ENCODE data around the gene LSG1.
A peak's percentile ranks its signal among the peaks of the same experiment; 100 is the strongest.

LSG1 gene

GRCh38 chr3:194688200-194688740, 16.3 kb upstream of the LSG1 start:
- peak overlapping the region; percentile 47 for H3K4me2 ChIP-seq (ENCODE audit: low read depth, low read length, poor library complexity, severe bottlenecking)
- TF ChIP-seq EZH2phosphoT487 (IDR thresholded peaks at IDR 0.05; ENCODE audit: borderline replicate concordance) (no peak), CTCF (conservative IDR thresholded peaks at IDR 0.05; ENCODE audit: low read length) (no peak)
- H3K4me1 ChIP-seq (ENCODE audit: insufficient read depth, low read length, poor library complexity, severe bottlenecking) = peaks cover 40% of the 10 kb centered on the region
- H3K9me3 ChIP-seq (ENCODE audit: insufficient read depth, low read depth, low read length) = no peaks in the 10 kb centered on the region
- 0 out of 2 replicates have a peak overlapping the region, but pooled peaks have one; percentile 64 for H2AFZ ChIP-seq (ENCODE audit: low read length)
- no peaks in the 10 kb centered on the region for H3F3A ChIP-seq (ENCODE audit: low read depth)
- H4K20me1 ChIP-seq (ENCODE audit: insufficient read depth, low read length, poor library complexity, severe bottlenecking) = no peaks in the 10 kb centered on the region
- H3K4me3 ChIP-seq (ENCODE audit: low read length, poor library complexity, severe bottlenecking) = peak overlapping the region; percentile 13
- H3K9me2 ChIP-seq (replicated peaks; ENCODE audit: low read depth, low read length) = no peaks in the 10 kb centered on the region
- no peaks in the 10 kb centered on the region for H3K36me3 ChIP-seq (ENCODE audit: insufficient read depth, low read length)
- no peaks in the 10 kb centered on the region for H3K79me2 ChIP-seq (ENCODE audit: insufficient read depth, low read length)
- H3K27me3 ChIP-seq (ENCODE audit: insufficient read depth, low read length, poor library complexity, severe bottlenecking) = no peaks in the 10 kb centered on the region
- H3K9ac ChIP-seq (ENCODE audit: low read depth, low read length, poor library complexity, severe bottlenecking) = peak overlapping the region; percentile 35

- H3K79me2 ChIP-seq (ENCODE audit: insufficient read depth, low read length) = no peaks in the 10 kb centered on the region
- H3K9me3 ChIP-seq (ENCODE audit: insufficient read depth, low read depth, low read length) = no peaks in the 10 kb centered on the region
- TF ChIP-seq EZH2phosphoT487 (IDR thresholded peaks at IDR 0.05; ENCODE audit: borderline replicate concordance) = no peak
- TF ChIP-seq CTCF (conservative IDR thresholded peaks at IDR 0.05; ENCODE audit: low read length) = no peak
- peaks cover 45% of the 10 kb centered on the region for H3K4me1 ChIP-seq (ENCODE audit: insufficient read depth, low read length, poor library complexity, severe bottlenecking)
- H3K9me2 ChIP-seq (replicated peaks; ENCODE audit: low read depth, low read length) = no peaks in the 10 kb centered on the region
- H3F3A ChIP-seq (ENCODE audit: low read depth) = no peaks in the 10 kb centered on the region
- peak overlapping the region; percentile 47 for H3K4me2 ChIP-seq (ENCODE audit: low read depth, low read length, poor library complexity, severe bottlenecking)
- no peaks in the 10 kb centered on the region for H3K36me3 ChIP-seq (ENCODE audit: insufficient read depth, low read length)
- no peak overlapping the region for H2AFZ ChIP-seq (ENCODE audit: low read length)
- H4K20me1 ChIP-seq (ENCODE audit: insufficient read depth, low read length, poor library complexity, severe bottlenecking) = no peaks in the 10 kb centered on the region
- no peak overlapping the region for H3K4me3 ChIP-seq (ENCODE audit: low read length, poor library complexity, severe bottlenecking)
- no peaks in the 10 kb centered on the region for H3K27me3 ChIP-seq (ENCODE audit: insufficient read depth, low read length, poor library complexity, severe bottlenecking)
- no peak overlapping the region for H3K9ac ChIP-seq (ENCODE audit: low read depth, low read length, poor library complexity, severe bottlenecking)
These were observed 15.7 kb upstream of the LSG1 start for GRCh38 chr3:194687638-194688199.

- Histone ChIP-seq H3K4me2 (ENCODE audit: low read depth, low read length, poor library complexity, severe bottlenecking) (no peak overlapping the region), H3K27me3 (ENCODE audit: insufficient read depth, low read length, poor library complexity, severe bottlenecking) (no peaks in the 10 kb centered on the region), H4K20me1 (ENCODE audit: insufficient read depth, low read length, poor library complexity, severe bottlenecking) (no peaks in the 10 kb centered on the region), H3K9me3 (ENCODE audit: insufficient read depth, low read depth, low read length) (no peaks in the 10 kb centered on the region), H3F3A (ENCODE audit: low read depth) (no peaks in the 10 kb centered on the region), H3K9ac (ENCODE audit: low read depth, low read length, poor library complexity, severe bottlenecking) (no peak overlapping the region), H2AFZ (ENCODE audit: low read length) (no peak overlapping the region), H3K9me2 (replicated peaks; ENCODE audit: low read depth, low read length) (no peaks in the 10 kb centered on the region), H3K4me3 (ENCODE audit: low read length, poor library complexity, severe bottlenecking) (no peak overlapping the region), H3K79me2 (ENCODE audit: insufficient read depth, low read length) (no peaks in the 10 kb centered on the region), H3K4me1 (ENCODE audit: insufficient read depth, low read length, poor library complexity, severe bottlenecking) (peaks cover 51% of the 10 kb centered on the region), H3K36me3 (ENCODE audit: insufficient read depth, low read length) (no peaks in the 10 kb centered on the region)
- TF ChIP-seq CTCF (conservative IDR thresholded peaks at IDR 0.05; ENCODE audit: low read length) (no peak), EZH2phosphoT487 (IDR thresholded peaks at IDR 0.05; ENCODE audit: borderline replicate concordance) (no peak)
These were observed 15.0 kb upstream of the LSG1 start for GRCh38 chr3:194686816-194687637.

Measured in Loucy (cell line).